Breast epithelium (tissue), 4 donors: ENCODE data around the gene MPC2. TPM values are rescaled to one million over a fixed set of nuclear protein-coding genes. Genes with fewer than 3 reads are reported as not detected.

Source experiments
- DNase-seq, 2 donors: peaks; one replicate each; pipeline ENCODE4 v3.0.0-alpha.2; 2019; ENCODE audit warnings: low spot score in 2 of 2
- H3K27ac ChIP-seq, 2 donors: fragments of 200-600 bp; sonication (generic) in 1 of 2; one replicate each; pipeline ENCODE4 v1.5.1; 2016 to 2019; ENCODE audit warnings: mild to moderate bottlenecking in 1 of 2
- H3K27me3 ChIP-seq, 2 donors: fragments of 200-600 bp; sonication (generic) in 1 of 2; one replicate each; pipeline versions ENCODE4 v1.5.1 to v1.6.0; 2017 to 2019; ENCODE audit warnings: control low read depth in 1 of 2, mild to moderate bottlenecking in 1 of 2
- H3K36me3 ChIP-seq: fragments of 200-600 bp; one replicate; pipeline ENCODE4 v1.5.1; 2019
- H3K4me1 ChIP-seq, 2 donors: fragments of 200-600 bp; sonication (generic); one replicate each; pipeline ENCODE4 v1.5.1; 2016 to 2019; ENCODE audit warnings: control low read depth in 1 of 2
- H3K4me3 ChIP-seq, 3 donors: fragments of 200-600 bp; sonication (generic); 1 replicate in 2 of 3; 2 replicates in 1 of 3; pipeline ENCODE4 v1.5.1; 2016 to 2019; ENCODE audit warnings: mild to moderate bottlenecking in 3 of 3, moderate library complexity in 2 of 3
- H3K9me3 ChIP-seq, 2 donors: fragments of 200-600 bp; sonication (generic) in 1 of 2; one replicate each; pipeline ENCODE4 v1.5.1; 2016 to 2019; ENCODE audit warnings: control low read depth in 1 of 2
- POLR2A ChIP-seq: fragments of 450-650 bp; IDR thresholded peaks from one replicate; pipeline ENCODE4 v1.6.1; 2016; ENCODE audit warnings: antibody characterized with exemption, mild to moderate bottlenecking, moderate library complexity
- POLR2AphosphoS5 ChIP-seq, 3 donors: sonication (generic); formaldehyde crosslinking; IDR thresholded peaks; one replicate each; pipeline ENCODE4 v1.6.1; 2017; ENCODE audit warnings: antibody characterized with exemption in 3 of 3
- intact Hi-C: fragments of 100-400 bp; cut with DNase I; formaldehyde crosslinking; loops from one replicate; pipeline ENCODE4 v1.15.1; 2023; ENCODE audit warnings: low total_unique reads
- total RNA-seq, 3 donors: library from RNA; depleted of rRNA; stranded (reverse); fragments of >200 nt; gene quantifications; one replicate each; pipeline ENCODE4 v1.1.0, GENCODE V29; 2016
- TF ChIP-seq, protein P1 (sequence below), 3 donors: fragments of 450-650 bp; IDR thresholded peaks; one replicate each; pipeline ENCODE4 v1.5.1; 2016 to 2017; ENCODE audit warnings: antibody characterized with exemption in 3 of 3, mild to moderate bottlenecking in 3 of 3, moderate library complexity in 3 of 3

Gene MPC2
- total RNA-seq, 3 donors from 2014 or later, result 28.8 to 37.0 (median 29.8) TPM

DNA sequence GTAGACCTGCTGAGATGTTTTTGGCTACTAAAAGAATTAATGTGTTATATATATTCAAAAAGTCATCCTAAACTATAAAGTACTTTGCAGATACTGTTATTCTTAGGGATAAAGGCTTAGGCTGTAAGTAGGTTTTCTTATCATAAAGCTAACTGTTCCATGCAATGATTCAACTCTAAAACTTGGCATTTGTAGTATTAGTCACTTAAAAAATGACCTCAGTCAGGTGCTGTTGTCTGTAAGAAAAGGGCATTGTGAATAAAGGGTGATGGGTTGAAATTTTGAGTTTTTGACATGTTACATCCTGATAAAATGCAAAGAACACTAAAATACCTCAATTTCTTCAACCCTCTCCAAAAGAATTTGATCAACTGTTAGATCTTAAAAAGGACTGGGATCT lies 55.8 kb downstream of the MPC2 start:
- no peak for DNase-seq
- H3K36me3 ChIP-seq, result no peaks in the 10 kb centered on the region
- no peaks in the 10 kb centered on the region for H3K27me3 ChIP-seq
- no peak overlapping the region for H3K4me3 ChIP-seq
- TF ChIP-seq, protein P1, sequence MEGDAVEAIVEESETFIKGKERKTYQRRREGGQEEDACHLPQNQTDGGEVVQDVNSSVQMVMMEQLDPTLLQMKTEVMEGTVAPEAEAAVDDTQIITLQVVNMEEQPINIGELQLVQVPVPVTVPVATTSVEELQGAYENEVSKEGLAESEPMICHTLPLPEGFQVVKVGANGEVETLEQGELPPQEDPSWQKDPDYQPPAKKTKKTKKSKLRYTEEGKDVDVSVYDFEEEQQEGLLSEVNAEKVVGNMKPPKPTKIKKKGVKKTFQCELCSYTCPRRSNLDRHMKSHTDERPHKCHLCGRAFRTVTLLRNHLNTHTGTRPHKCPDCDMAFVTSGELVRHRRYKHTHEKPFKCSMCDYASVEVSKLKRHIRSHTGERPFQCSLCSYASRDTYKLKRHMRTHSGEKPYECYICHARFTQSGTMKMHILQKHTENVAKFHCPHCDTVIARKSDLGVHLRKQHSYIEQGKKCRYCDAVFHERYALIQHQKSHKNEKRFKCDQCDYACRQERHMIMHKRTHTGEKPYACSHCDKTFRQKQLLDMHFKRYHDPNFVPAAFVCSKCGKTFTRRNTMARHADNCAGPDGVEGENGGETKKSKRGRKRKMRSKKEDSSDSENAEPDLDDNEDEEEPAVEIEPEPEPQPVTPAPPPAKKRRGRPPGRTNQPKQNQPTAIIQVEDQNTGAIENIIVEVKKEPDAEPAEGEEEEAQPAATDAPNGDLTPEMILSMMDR (IDR thresholded peaks at IDR 0.05), result no peak
- TF ChIP-seq POLR2AphosphoS5 (IDR thresholded peaks at IDR 0.05) (no peak), POLR2A (no peak)
- no peaks in the 10 kb centered on the region for H3K4me1 ChIP-seq
- H3K27ac ChIP-seq, result no peak overlapping the region
- no peaks in the 10 kb centered on the region for H3K9me3 ChIP-seq
- intact Hi-C loops, result no loop called here

DNA sequence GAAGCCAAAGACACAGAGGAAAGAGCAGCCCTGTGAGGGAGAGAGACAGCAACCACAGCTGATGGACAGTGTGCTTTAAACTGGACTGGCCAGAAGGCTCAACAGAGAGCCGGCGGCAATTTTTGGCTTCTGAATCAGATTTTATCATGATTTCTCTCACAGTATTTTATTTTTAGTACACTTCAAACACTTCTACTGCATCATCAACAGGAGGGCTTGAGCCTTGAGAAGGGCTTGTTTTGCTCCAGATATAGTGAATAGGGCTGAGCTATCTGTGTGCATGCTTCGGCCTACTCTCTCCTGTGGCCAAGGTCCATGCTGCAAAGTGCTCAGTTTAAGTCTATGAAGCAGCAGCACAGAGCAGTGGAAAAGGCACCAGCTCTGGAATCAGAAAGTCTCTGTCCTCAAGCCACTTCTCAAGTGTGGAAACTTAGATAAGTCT lies 56.3 kb downstream of the MPC2 start:
- Histone ChIP-seq H3K36me3 (no peaks in the 10 kb centered on the region), H3K4me1 (no peaks in the 10 kb centered on the region), H3K27me3 (no peaks in the 10 kb centered on the region), H3K9me3 (no peaks in the 10 kb centered on the region), H3K4me3 (no peak overlapping the region), H3K27ac (no peak overlapping the region)
- TF ChIP-seq POLR2AphosphoS5 (IDR thresholded peaks at IDR 0.05), result no peak
- TF ChIP-seq, protein P1 (IDR thresholded peaks at IDR 0.05), result no peak
- no peak for TF ChIP-seq POLR2A
- no peak for DNase-seq
- intact Hi-C loops, result no loop called here

DNA sequence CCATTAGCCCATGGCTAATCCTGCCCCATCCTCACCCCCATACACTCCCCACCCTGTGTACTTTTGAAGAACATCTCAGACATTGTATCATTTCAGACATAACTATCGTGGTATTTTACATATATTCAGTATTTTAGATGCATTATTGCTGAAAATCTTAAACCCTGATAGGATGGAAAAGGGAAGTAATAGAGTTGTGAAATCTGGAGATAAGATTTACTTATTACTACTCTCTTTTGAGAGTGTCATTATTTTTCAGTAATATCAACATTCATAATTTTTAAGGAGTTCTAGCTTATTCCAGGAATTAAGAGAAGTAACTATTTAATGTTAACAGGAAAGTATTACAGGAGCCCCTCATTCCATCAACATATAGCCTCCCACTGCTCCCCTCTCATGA lies 57.4 kb downstream of the MPC2 start:
- intact Hi-C loops, result no loop called here
- Histone ChIP-seq H3K4me1 (no peaks in the 10 kb centered on the region), H3K27ac (no peak overlapping the region), H3K27me3 (no peaks in the 10 kb centered on the region), H3K9me3 (no peaks in the 10 kb centered on the region), H3K36me3 (no peaks in the 10 kb centered on the region), H3K4me3 (no peak overlapping the region)
- TF ChIP-seq, protein P1 (IDR thresholded peaks at IDR 0.05), result no peak
- no peak for TF ChIP-seq POLR2AphosphoS5 (IDR thresholded peaks at IDR 0.05)
- TF ChIP-seq POLR2A, result no peak
- DNase-seq, result no peak

DNA sequence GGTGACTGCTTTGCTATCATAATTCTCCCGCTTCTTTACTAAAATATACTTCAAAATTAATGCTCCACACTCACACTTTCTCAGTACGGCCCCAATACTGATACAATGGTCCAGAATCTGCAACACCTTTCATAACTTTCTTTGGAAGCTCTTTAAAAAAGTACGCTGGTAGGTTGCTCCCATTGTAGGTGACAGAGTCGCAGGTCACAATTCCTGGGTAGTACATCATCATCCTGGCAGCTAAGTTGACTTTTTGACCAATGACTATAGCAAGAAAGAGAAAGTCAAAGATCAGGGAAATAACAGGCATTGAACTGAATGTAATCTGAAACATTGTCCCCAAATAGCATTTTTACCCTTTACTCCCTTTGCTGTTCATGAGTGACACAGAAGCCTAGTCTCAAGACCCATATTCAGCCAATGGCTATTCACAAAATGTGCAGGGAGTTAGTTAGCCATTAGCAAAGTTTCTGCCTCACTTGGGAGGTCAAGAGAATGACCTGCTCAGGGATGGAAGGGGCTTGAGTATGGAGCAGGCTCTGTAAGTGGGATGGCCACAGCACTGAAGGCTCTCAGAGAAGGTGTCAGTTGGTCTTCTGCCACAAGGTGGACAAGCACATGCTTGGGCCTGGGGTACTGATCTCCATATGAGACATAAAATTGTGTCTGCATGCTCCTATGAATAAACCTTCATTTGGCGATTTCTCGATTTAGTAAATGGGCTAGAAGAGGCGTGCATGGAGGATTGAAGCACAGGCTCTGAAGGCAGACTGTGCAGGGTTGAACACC lies 58.3 kb downstream of the MPC2 start:
- Histone ChIP-seq H3K36me3 (no peaks in the 10 kb centered on the region), H3K9me3 (no peaks in the 10 kb centered on the region), H3K27ac (no peak overlapping the region), H3K4me1 (no peaks in the 10 kb centered on the region), H3K4me3 (no peak overlapping the region), H3K27me3 (no peaks in the 10 kb centered on the region)
- no peak for DNase-seq
- intact Hi-C loops, result no loop called here
- no peak for TF ChIP-seq POLR2AphosphoS5 (IDR thresholded peaks at IDR 0.05)
- TF ChIP-seq, protein P1 (IDR thresholded peaks at IDR 0.05), result no peak
- no peak for TF ChIP-seq POLR2A

DNA sequence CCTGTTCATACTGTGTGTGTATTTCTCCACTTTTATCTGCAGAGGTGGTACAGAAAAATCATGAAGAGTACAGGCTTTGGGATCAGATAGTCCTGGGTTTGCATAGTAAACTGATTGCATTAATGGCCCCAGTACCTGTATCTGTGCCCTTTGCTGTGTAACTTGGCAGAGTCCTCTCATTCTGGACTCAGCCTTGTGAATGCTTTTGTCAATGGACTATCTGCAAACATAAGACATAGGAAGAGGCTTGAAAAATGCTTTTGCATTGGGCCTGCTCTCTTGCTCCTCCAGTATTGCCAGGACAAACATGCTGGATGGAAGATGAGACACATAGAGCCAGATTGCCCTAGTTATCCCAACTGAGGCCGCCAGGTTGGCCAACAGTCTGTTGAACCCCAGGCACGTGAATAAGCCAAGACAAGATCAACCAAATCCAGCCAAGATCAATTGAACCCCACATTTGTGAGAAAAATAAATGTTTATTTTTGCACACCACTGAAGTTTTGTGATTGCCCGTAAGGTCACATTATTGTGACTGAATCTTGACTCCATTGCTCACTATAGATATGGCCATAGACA lies 60.2 kb downstream of the MPC2 start:
- H3K4me3 ChIP-seq, result no peak overlapping the region
- H3K36me3 ChIP-seq, result no peaks in the 10 kb centered on the region
- no peaks in the 10 kb centered on the region for H3K4me1 ChIP-seq
- H3K27me3 ChIP-seq, result no peaks in the 10 kb centered on the region
- no peak overlapping the region for H3K27ac ChIP-seq
- no peak for DNase-seq
- TF ChIP-seq, protein P1 (IDR thresholded peaks at IDR 0.05), result no peak
- TF ChIP-seq POLR2AphosphoS5 (IDR thresholded peaks at IDR 0.05) (no peak), POLR2A (no peak)
- intact Hi-C loops, result no loop called here
- no peaks in the 10 kb centered on the region for H3K9me3 ChIP-seq
